Body of pancreas (tissue), 4 donors: ENCODE measurements around the gene NEDD4.

ENCODE experiments used
- CTCF ChIP-seq, 7 experiments: fragments of 450-650 bp in 4 of 7; fragments of 200-600 bp in 3 of 7; sonication (generic) in 3 of 7; IDR thresholded peaks; one replicate each; pipeline ENCODE4 v1.5.1; 2016 to 2019; ENCODE audit warnings: antibody characterized with exemption in 7 of 7
- POLR2A ChIP-seq, 3 donors: fragments of 450-650 bp; IDR thresholded peaks; one replicate each; pipeline ENCODE4 v1.6.1; 2016; ENCODE audit warnings: antibody characterized with exemption in 3 of 3, mild to moderate bottlenecking in 2 of 3

GRCh38 chr15:55921744-55922143, 71.7 kb downstream of the NEDD4 start:
- TF ChIP-seq CTCF (IDR thresholded peaks at IDR 0.05) (no peak), POLR2A (IDR thresholded peaks at IDR 0.05) (no peak)
